CD14-positive monocyte (primary cell): ENCODE data around the gene RSPO3. TPM values are rescaled to one million over a fixed set of nuclear protein-coding genes. Genes with fewer than 3 reads are reported as not detected.

Experiments used
- DNase-seq, 3 donors: peaks; one replicate each; pipeline ENCODE4 v3.0.0-alpha.2; 2011 to 2022
- H2AFZ ChIP-seq: 2 replicates; pipeline ENCODE4 v1.6.0; 2012; ENCODE audit warnings: mild to moderate bottlenecking, low read depth, low read length, inconsistent platforms; ENCODE audit not compliant: insufficient read depth, poor library complexity, severe bottlenecking
- H3K27ac ChIP-seq, 2 donors: 1 replicate in 1 of 2; 2 replicates in 1 of 2; pipeline ENCODE4 v1.5.1; 2012 to 2013; ENCODE audit warnings: low read length in 2 of 2, control low read depth in 1 of 2, inconsistent platforms in 1 of 2, low read depth in 1 of 2, mild to moderate bottlenecking in 1 of 2
- H3K27me3 ChIP-seq, 2 donors: one replicate each; pipeline versions ENCODE4 v1.6.0 to v1.6.1; 2011 to 2013; ENCODE audit warnings: low read length in 2 of 2; ENCODE audit not compliant: control insufficient read depth in 2 of 2, insufficient read depth in 2 of 2
- H3K36me3 ChIP-seq, 2 donors: replicated peaks in 1 of 2; 1 replicate in 1 of 2; 2 replicates in 1 of 2; pipeline versions ENCODE4 v1.5.1 to v1.6.1; 2012 to 2013; ENCODE audit warnings: low read length in 2 of 2, control low read depth in 1 of 2, inconsistent platforms in 1 of 2, mild to moderate bottlenecking in 1 of 2; ENCODE audit not compliant: insufficient read depth in 2 of 2, control insufficient read depth in 1 of 2
- H3K4me1 ChIP-seq, 2 donors: 1 replicate in 1 of 2; 2 replicates in 1 of 2; pipeline versions ENCODE4 v1.5.1 to v1.6.1; 2012 to 2013; ENCODE audit warnings: low read length in 2 of 2, control low read depth in 1 of 2, inconsistent platforms in 1 of 2, mild to moderate bottlenecking in 1 of 2, moderate library complexity in 1 of 2; ENCODE audit not compliant: insufficient read depth in 2 of 2, control insufficient read depth in 1 of 2
- H3K4me2 ChIP-seq: replicated peaks from 2 replicates; pipeline ENCODE3; 2012; ENCODE audit warnings: low read length, moderate library complexity, mild to moderate bottlenecking; ENCODE audit not compliant: poor library complexity, severe bottlenecking; ENCODE audit errors: extremely low read depth
- H3K4me3 ChIP-seq, 3 experiments: fragments of 200-600 bp in 1 of 3; sonication (generic) in 1 of 3; replicated peaks in 1 of 3; 1 replicate in 2 of 3; 2 replicates in 1 of 3; pipeline ENCODE4 v1.5.1; 2011 to 2013; ENCODE audit warnings: low read length in 3 of 3, mild to moderate bottlenecking in 3 of 3, control low read depth in 2 of 3, low read depth in 2 of 3, inconsistent platforms in 1 of 3, moderate library complexity in 1 of 3
- H3K79me2 ChIP-seq: 2 replicates; pipeline ENCODE4 v1.6.0; 2012; ENCODE audit warnings: mild to moderate bottlenecking, control low read depth, inconsistent platforms, low read length, moderate library complexity; ENCODE audit not compliant: insufficient read depth
- H3K9ac ChIP-seq: 2 replicates; pipeline ENCODE4 v1.6.0; 2017; ENCODE audit warnings: low read length, mild to moderate bottlenecking; ENCODE audit not compliant: insufficient read depth, poor library complexity, severe bottlenecking
- H3K9me3 ChIP-seq, 2 donors: replicated peaks in 1 of 2; 1 replicate in 1 of 2; 2 replicates in 1 of 2; pipeline versions ENCODE4 v1.5.1 to v1.6.1; 2012 to 2013; ENCODE audit warnings: low read length in 2 of 2, control low read depth in 1 of 2; ENCODE audit not compliant: control insufficient read depth in 1 of 2, insufficient read depth in 1 of 2
- H4K20me1 ChIP-seq: 2 replicates; pipeline ENCODE4 v1.6.0; 2012; ENCODE audit warnings: mild to moderate bottlenecking, low read length, control low read depth, moderate library complexity; ENCODE audit not compliant: insufficient read depth
- H3K27ac Mint-ChIP-seq, 7 donors: one replicate each; pipeline ENCODE4 v1.8.0; 2020; ENCODE audit warnings: mild to moderate bottlenecking in 7 of 7, mixed read lengths in 7 of 7, moderate library complexity in 6 of 7, inconsistent platforms in 2 of 7
- H3K27me3 Mint-ChIP-seq, 3 donors: one replicate each; pipeline ENCODE4 v1.8.0; 2021 to 2022; ENCODE audit warnings: low read depth in 3 of 3, mild to moderate bottlenecking in 3 of 3, mixed read lengths in 3 of 3, moderate library complexity in 3 of 3, inconsistent platforms in 1 of 3
- H3K36me3 Mint-ChIP-seq, 2 donors: one replicate each; pipeline ENCODE4 v1.8.0; 2020; ENCODE audit warnings: mixed read lengths in 2 of 2, inconsistent platforms in 1 of 2, mild to moderate bottlenecking in 1 of 2
- H3K4me1 Mint-ChIP-seq: one replicate; pipeline ENCODE4 v1.8.0; 2020; ENCODE audit warnings: mild to moderate bottlenecking, mixed read lengths
- H3K4me3 Mint-ChIP-seq, 2 donors: one replicate each; pipeline ENCODE4 v1.8.0; 2020; ENCODE audit warnings: mild to moderate bottlenecking in 2 of 2, mixed read lengths in 2 of 2, moderate library complexity in 1 of 2
- H3K9me3 Mint-ChIP-seq, 7 donors: one replicate each; pipeline ENCODE4 v1.8.0; 2020 to 2022; ENCODE audit warnings: mixed read lengths in 7 of 7, mild to moderate bottlenecking in 6 of 7, moderate library complexity in 6 of 7, inconsistent platforms in 2 of 7
- WGBS: methylation state at CpG from one replicate; pipeline ENCODE4 v1.1.5; 2013; ENCODE audit warnings: missing lambda C conversion rate; ENCODE audit not compliant: insufficient coverage; 5-methylcytosine and 5-hydroxymethylcytosine counted together
- intact Hi-C, 2 donors: fragments of 100-400 bp; cut with micrococcal nuclease; formaldehyde crosslinking; loops; one replicate each; pipeline versions ENCODE4 v1.15.0 to v1.15.1; 2023
- polyA plus RNA-seq, 3 donors: library from polyadenylated mRNA; depleted of rRNA in 1 of 3; unstranded in 2 of 3; stranded (reverse) in 1 of 3; fragments of 300-500 nt in 2 of 3; fragments of >200 nt in 1 of 3; fragmentation: Illumina TruSeq in 2 of 3; gene quantifications; 1 replicate in 2 of 3; 2 replicates in 1 of 3; pipeline ENCODE4 v1.2.3, GENCODE V29; 2012 to 2021
- TF ChIP-seq, protein P1 (sequence below): fragments of 200-600 bp; IDR thresholded peaks from one replicate; pipeline ENCODE4 v1.8.0; 2022; ENCODE audit warnings: antibody characterized with exemption, mild to moderate bottlenecking

RSPO3 gene
- polyA plus RNA-seq, 3 donors = not detected

DNA sequence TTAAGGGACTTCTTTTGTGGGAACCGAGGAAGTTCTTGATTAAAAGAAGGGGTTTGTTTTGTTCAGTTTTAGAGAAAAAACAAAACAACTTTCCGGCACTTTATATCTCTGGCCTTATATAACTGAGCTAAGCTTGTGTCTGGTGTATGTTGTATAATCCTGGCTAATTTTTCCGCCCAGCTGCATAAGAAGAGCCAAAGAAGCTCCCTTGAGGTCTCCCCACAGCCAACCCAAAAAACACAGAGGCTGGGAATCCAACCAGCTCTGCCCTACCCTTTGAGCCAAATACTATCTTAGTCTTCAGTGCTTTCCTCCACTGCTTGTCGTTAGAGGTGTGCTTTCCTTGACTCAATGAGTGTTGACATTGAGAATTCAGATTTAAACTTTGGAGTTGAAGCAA is 102.7 kb downstream of the RSPO3 start:
- H3K9me3 Mint-ChIP-seq = peaks cover 0 to 9% (median 4%) of the 10 kb centered on the region in 7 donors
- no peaks in the 10 kb centered on the region for H3K9me3 ChIP-seq
- no CpG with 5 or more reads among the region's 4 CpGs for WGBS
- H3K79me2 ChIP-seq = no peaks in the 10 kb centered on the region
- H3K27ac Mint-ChIP-seq = no peak overlapping the region
- no peaks in the 10 kb centered on the region for H3K27me3 ChIP-seq
- DNase-seq = no peak
- H3K27ac ChIP-seq = no peak overlapping the region
- no peak overlapping the region for H2AFZ ChIP-seq
- H3K4me2 ChIP-seq = no peak overlapping the region
- TF ChIP-seq, protein P1, sequence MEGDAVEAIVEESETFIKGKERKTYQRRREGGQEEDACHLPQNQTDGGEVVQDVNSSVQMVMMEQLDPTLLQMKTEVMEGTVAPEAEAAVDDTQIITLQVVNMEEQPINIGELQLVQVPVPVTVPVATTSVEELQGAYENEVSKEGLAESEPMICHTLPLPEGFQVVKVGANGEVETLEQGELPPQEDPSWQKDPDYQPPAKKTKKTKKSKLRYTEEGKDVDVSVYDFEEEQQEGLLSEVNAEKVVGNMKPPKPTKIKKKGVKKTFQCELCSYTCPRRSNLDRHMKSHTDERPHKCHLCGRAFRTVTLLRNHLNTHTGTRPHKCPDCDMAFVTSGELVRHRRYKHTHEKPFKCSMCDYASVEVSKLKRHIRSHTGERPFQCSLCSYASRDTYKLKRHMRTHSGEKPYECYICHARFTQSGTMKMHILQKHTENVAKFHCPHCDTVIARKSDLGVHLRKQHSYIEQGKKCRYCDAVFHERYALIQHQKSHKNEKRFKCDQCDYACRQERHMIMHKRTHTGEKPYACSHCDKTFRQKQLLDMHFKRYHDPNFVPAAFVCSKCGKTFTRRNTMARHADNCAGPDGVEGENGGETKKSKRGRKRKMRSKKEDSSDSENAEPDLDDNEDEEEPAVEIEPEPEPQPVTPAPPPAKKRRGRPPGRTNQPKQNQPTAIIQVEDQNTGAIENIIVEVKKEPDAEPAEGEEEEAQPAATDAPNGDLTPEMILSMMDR = no peak
- no peaks in the 10 kb centered on the region for H3K4me1 Mint-ChIP-seq
- no peaks in the 10 kb centered on the region for H4K20me1 ChIP-seq
- no peak overlapping the region for H3K9ac ChIP-seq
- intact Hi-C loops = no loop called here
- H3K27me3 Mint-ChIP-seq = peaks cover 2 to 8% (median 4%) of the 10 kb centered on the region in 3 donors
- H3K4me1 ChIP-seq = no peaks in the 10 kb centered on the region
- no peak overlapping the region for H3K4me3 ChIP-seq
- H3K4me3 Mint-ChIP-seq = no peak overlapping the region
- H3K36me3 ChIP-seq = no peaks in the 10 kb centered on the region
- no peaks in the 10 kb centered on the region for H3K36me3 Mint-ChIP-seq

DNA sequence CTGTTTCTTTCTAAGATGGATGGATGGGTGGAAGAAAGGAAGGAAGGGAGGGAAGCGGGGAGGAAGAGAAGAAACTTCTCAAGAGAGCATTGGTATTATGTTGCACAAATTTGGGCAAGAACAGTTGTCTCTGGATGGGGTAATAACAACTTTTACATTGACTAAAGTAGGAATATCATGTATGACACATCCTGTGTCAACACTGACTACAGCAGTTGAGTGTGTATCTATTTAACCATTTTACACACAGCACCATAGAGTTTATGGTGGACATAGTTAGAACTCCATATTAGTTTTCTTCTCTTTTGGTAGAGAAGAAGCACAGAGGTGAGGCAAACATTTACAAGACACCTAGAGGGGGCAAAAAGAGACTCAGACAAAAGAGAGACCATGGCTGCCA is 103.9 kb downstream of the RSPO3 start:
- no CpG with 5 or more reads among the region's 1 CpG for WGBS
- no peak overlapping the region for H2AFZ ChIP-seq

More for the DNA sequence above, 103.9 kb downstream of the RSPO3 start:
- Mint-ChIP-seq H3K36me3 (no peaks in the 10 kb centered on the region), H3K4me3 (no peak overlapping the region), H3K9me3 (peaks cover 0 to 9% (median 4%) of the 10 kb centered on the region in 7 donors), H3K27ac (no peak overlapping the region), H3K27me3 (peaks cover 0 to 5% (median 3%) of the 10 kb centered on the region in 3 donors), H3K4me1 (no peaks in the 10 kb centered on the region)
- TF ChIP-seq, protein P1 = no peak
- Histone ChIP-seq H3K79me2 (no peaks in the 10 kb centered on the region), H3K9ac (no peak overlapping the region), H3K4me3 (no peak overlapping the region), H3K36me3 (no peaks in the 10 kb centered on the region), H3K27ac (no peak overlapping the region), H3K9me3 (no peaks in the 10 kb centered on the region), H4K20me1 (no peaks in the 10 kb centered on the region), H3K4me2 (no peak overlapping the region), H3K27me3 (no peaks in the 10 kb centered on the region), H3K4me1 (no peaks in the 10 kb centered on the region)
- intact Hi-C loops = no loop called here
- DNase-seq = no peak
